Breast epithelium (tissue), 3 donors: ENCODE measurements around the gene RBP5.

ENCODE experiments used
- CTCF ChIP-seq, 3 donors: fragments of 450-650 bp; IDR thresholded peaks; one replicate each; pipeline ENCODE4 v1.5.1; 2016 to 2017; ENCODE audit warnings: antibody characterized with exemption in 3 of 3, mild to moderate bottlenecking in 3 of 3, moderate library complexity in 3 of 3
- POLR2A ChIP-seq: fragments of 450-650 bp; IDR thresholded peaks from one replicate; pipeline ENCODE4 v1.6.1; 2016; ENCODE audit warnings: antibody characterized with exemption, mild to moderate bottlenecking, moderate library complexity
- POLR2AphosphoS5 ChIP-seq, 3 donors: sonication (generic); formaldehyde crosslinking; IDR thresholded peaks; one replicate each; pipeline ENCODE4 v1.6.1; 2017; ENCODE audit warnings: antibody characterized with exemption in 3 of 3

GRCh38 chr12:7129287-7129871 lies 690 bp upstream of the RBP5 start:
- TF ChIP-seq CTCF (IDR thresholded peaks at IDR 0.05) (no peak), POLR2A (no peak), POLR2AphosphoS5 (IDR thresholded peaks at IDR 0.05) (no peak)
